ENCODE data around the gene B4GALNT3.
A peak's percentile ranks its signal among the peaks of the same experiment; 100 is the strongest.
"Not testable (repeated sequence)": the region's sequence is repeated elsewhere in the genome, so short reads cannot be mapped to it uniquely, and the experiment has no call there.

The B4GALNT3 gene

GRCh38 chr12:575948-576614, 116.3 kb downstream of the B4GALNT3 start:
- peak; percentile 62 for DNase-seq (ENCODE audit: low spot score)

- no peak for DNase-seq (ENCODE audit: low spot score)
Measured at GRCh38 chr12:576615-577110, 116.9 kb downstream of the B4GALNT3 start.

GRCh38 chr12:577994-578747, 118.4 kb downstream of the B4GALNT3 start:
- DNase-seq (ENCODE audit: low spot score): not testable (repeated sequence)

GRCh38 chr12:578748-579419, 119.1 kb downstream of the B4GALNT3 start:
- peak; percentile 33 for DNase-seq (ENCODE audit: low spot score)

- DNase-seq (ENCODE audit: low spot score): no peak
Measured at GRCh38 chr12:579420-580110, 119.8 kb downstream of the B4GALNT3 start.

GRCh38 chr12:580813-581212, 121.1 kb downstream of the B4GALNT3 start:
- no peak for DNase-seq (ENCODE audit: low spot score)

- no peak for DNase-seq (ENCODE audit: low spot score)
Measured at GRCh38 chr12:581321-581720, 121.6 kb downstream of the B4GALNT3 start.

- DNase-seq (ENCODE audit: low spot score): no peak
Measured at GRCh38 chr12:581746-582145, 122.0 kb downstream of the B4GALNT3 start.

- DNase-seq (ENCODE audit: low spot score): no peak
Measured at GRCh38 chr12:583251-583869, 123.6 kb downstream of the B4GALNT3 start.

GRCh38 chr12:585062-586061, 125.6 kb downstream of the B4GALNT3 start:
- DNase-seq (ENCODE audit: low spot score): no peak

- no peak for DNase-seq (ENCODE audit: low spot score)
Measured at GRCh38 chr12:586318-587071, 126.8 kb downstream of the B4GALNT3 start.

GRCh38 chr12:587132-588023, 127.6 kb downstream of the B4GALNT3 start:
- no peak for DNase-seq (ENCODE audit: low spot score)

- no peak for DNase-seq (ENCODE audit: low spot score)
Measured at GRCh38 chr12:588024-588322, 128.2 kb downstream of the B4GALNT3 start.

- no peak for DNase-seq (ENCODE audit: low spot score)
Measured at GRCh38 chr12:588646-589045, 128.9 kb downstream of the B4GALNT3 start.

GRCh38 chr12:590206-590750, 130.5 kb downstream of the B4GALNT3 start:
- no peak for DNase-seq (ENCODE audit: low spot score)

- no peak for DNase-seq (ENCODE audit: low spot score)
Measured at GRCh38 chr12:591167-592023, 131.7 kb downstream of the B4GALNT3 start.

- no peak for DNase-seq (ENCODE audit: low spot score)
Measured at GRCh38 chr12:592024-592505, 132.3 kb downstream of the B4GALNT3 start.
